Mesenchymal stem cell (in vitro differentiated cells and primary cell): ENCODE results near the gene SYT6.

ENCODE experiments used
- DNase-seq: peaks from one replicate; pipeline ENCODE4 v3.0.0-alpha.2; 2013
- H2AFZ ChIP-seq: one replicate; pipeline ENCODE4 v1.6.1; 2013; ENCODE audit warnings: low read depth, mild to moderate bottlenecking, control low read depth, inconsistent platforms, low read length, moderate library complexity
- H2AK5ac ChIP-seq: 2 replicates; pipeline ENCODE4 v1.6.1; 2013; ENCODE audit warnings: low read length, moderate library complexity, mild to moderate bottlenecking, inconsistent platforms; ENCODE audit not compliant: severe bottlenecking
- H2BK120ac ChIP-seq: one replicate; pipeline ENCODE4 v1.6.1; 2013; ENCODE audit warnings: low read depth, mild to moderate bottlenecking, inconsistent platforms, low read length, moderate library complexity
- H2BK12ac ChIP-seq, 2 experiments: one replicate each; pipeline ENCODE4 v1.6.1; 2013; ENCODE audit warnings: inconsistent platforms in 2 of 2, low read length in 2 of 2, mild to moderate bottlenecking in 2 of 2, moderate library complexity in 2 of 2, control low read depth in 1 of 2
- H2BK15ac ChIP-seq: one replicate; pipeline ENCODE4 v1.6.1; 2013; ENCODE audit warnings: mild to moderate bottlenecking, low read depth, inconsistent platforms; ENCODE audit not compliant: poor library complexity, severe bottlenecking
- H2BK5ac ChIP-seq: 2 replicates; pipeline ENCODE4 v1.6.1; 2013; ENCODE audit warnings: low read depth, mild to moderate bottlenecking, low read length, control low read depth, inconsistent platforms; ENCODE audit not compliant: poor library complexity, severe bottlenecking
- H3K14ac ChIP-seq, 2 experiments: one replicate each; pipeline ENCODE4 v1.6.1; 2013; ENCODE audit warnings: inconsistent platforms in 2 of 2, low read length in 2 of 2, control low read depth in 1 of 2, mild to moderate bottlenecking in 1 of 2, moderate library complexity in 1 of 2
- H3K18ac ChIP-seq, 2 experiments: one replicate each; pipeline ENCODE4 v1.6.1; 2013; ENCODE audit warnings: inconsistent platforms in 2 of 2, low read length in 2 of 2, control low read depth in 1 of 2, low read depth in 1 of 2, mild to moderate bottlenecking in 1 of 2
- H3K23ac ChIP-seq, 2 experiments: one replicate each; pipeline ENCODE4 v1.6.1; 2013; ENCODE audit warnings: inconsistent platforms in 2 of 2, low read length in 2 of 2, mild to moderate bottlenecking in 2 of 2, moderate library complexity in 2 of 2, control low read depth in 1 of 2
- H3K27ac ChIP-seq: 2 replicates; pipeline ENCODE4 v1.5.1; 2013; ENCODE audit warnings: mild to moderate bottlenecking, moderate library complexity, low read length, control low read depth, inconsistent platforms; ENCODE audit not compliant: poor library complexity, severe bottlenecking
- H3K27me3 ChIP-seq, 2 experiments: 2 replicates each; pipeline versions ENCODE4 v1.6.1 to v1.7.0; 2013; ENCODE audit warnings: low read length in 2 of 2, mild to moderate bottlenecking in 2 of 2, moderate library complexity in 2 of 2, control low read depth in 1 of 2, inconsistent platforms in 1 of 2; ENCODE audit not compliant: control insufficient read depth in 1 of 2, insufficient read depth in 1 of 2
- H3K36me3 ChIP-seq, 2 experiments: 2 replicates each; pipeline versions ENCODE4 v1.6.1 to v1.7.0; 2013; ENCODE audit warnings: low read length in 2 of 2, control low read depth in 1 of 2, inconsistent platforms in 1 of 2, low read depth in 1 of 2, mild to moderate bottlenecking in 1 of 2; ENCODE audit not compliant: insufficient read depth in 2 of 2, control insufficient read depth in 1 of 2
- H3K4ac ChIP-seq, 2 experiments: one replicate each; pipeline ENCODE4 v1.6.1; 2013; ENCODE audit warnings: inconsistent platforms in 2 of 2, low read length in 2 of 2, mild to moderate bottlenecking in 2 of 2, moderate library complexity in 2 of 2, control low read depth in 1 of 2, low read depth in 1 of 2
- H3K4me1 ChIP-seq: 2 replicates; pipeline ENCODE4 v1.6.1; 2013; ENCODE audit warnings: low read depth, low read length, control low read depth; ENCODE audit not compliant: control insufficient read depth, insufficient read depth
- H3K4me2 ChIP-seq: 2 replicates; pipeline ENCODE4 v1.6.1; 2013; ENCODE audit warnings: low read length, mild to moderate bottlenecking, inconsistent platforms; ENCODE audit not compliant: poor library complexity, severe bottlenecking
- H3K4me3 ChIP-seq, 2 experiments: 2 replicates each; pipeline versions ENCODE4 v1.5.1 to v1.7.0; 2013; ENCODE audit warnings: low read length in 2 of 2, mild to moderate bottlenecking in 2 of 2, control low read depth in 1 of 2, low read depth in 1 of 2; ENCODE audit not compliant: insufficient read depth in 1 of 2
- H3K79me1 ChIP-seq: replicated peaks from 2 replicates; pipeline ENCODE4 v1.6.1; 2013; ENCODE audit warnings: mild to moderate bottlenecking, control low read depth, low read length, inconsistent platforms; ENCODE audit not compliant: poor library complexity, severe bottlenecking
- H3K9ac ChIP-seq: 2 replicates; pipeline ENCODE4 v1.7.0; 2013; ENCODE audit warnings: mild to moderate bottlenecking, low read length, moderate library complexity
- H3K9me3 ChIP-seq: 2 replicates; pipeline ENCODE4 v1.7.0; 2013; ENCODE audit warnings: mild to moderate bottlenecking, low read length; ENCODE audit not compliant: control insufficient read depth
- H4K8ac ChIP-seq: one replicate; pipeline ENCODE4 v1.6.1; 2013; ENCODE audit warnings: inconsistent platforms, mild to moderate bottlenecking, low read length, moderate library complexity
- H4K91ac ChIP-seq: one replicate; pipeline ENCODE4 v1.6.1; 2013; ENCODE audit warnings: mild to moderate bottlenecking, low read length, inconsistent platforms
- WGBS: methylation state at CpG from one replicate; pipeline ENCODE4 v1.1.7; 2013; ENCODE audit warnings: mixed read lengths; 5-methylcytosine and 5-hydroxymethylcytosine counted together

Gene SYT6

DNA sequence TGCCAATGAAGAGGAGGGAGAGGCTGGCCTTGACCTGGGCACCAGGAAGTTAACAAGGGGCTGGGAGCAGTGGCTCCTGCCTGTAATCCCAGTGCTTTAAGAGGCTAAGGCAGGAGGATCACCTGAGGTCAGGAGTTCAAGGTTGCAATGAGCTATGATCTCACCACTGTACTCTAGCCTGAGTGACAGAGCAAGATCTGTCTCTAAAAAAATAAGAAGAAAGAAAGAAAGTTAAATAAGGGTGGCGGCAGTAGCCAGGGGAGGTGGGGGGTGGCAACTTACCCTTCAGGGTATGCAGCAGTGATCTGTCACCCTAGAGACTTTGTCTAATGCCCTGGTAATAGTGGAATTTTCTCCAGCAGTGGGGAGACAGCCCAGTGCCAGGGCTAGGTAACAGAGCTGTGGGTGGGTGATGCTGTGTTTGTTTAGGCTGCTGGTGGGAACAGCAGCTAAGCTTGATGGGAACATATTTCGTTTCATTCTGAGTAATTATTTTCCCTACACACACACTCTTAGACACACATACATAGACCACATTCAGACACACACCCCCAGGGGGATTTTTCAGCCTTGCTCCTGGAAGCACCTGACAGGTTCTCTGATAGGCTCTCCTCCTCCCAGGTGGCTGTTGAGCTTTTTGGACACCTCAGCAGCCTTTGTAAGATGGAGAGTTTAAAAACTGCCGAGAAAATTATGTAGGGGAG is 11.3 kb upstream of the SYT6 start:
- H3K4me3 ChIP-seq, result no peak overlapping the region
- WGBS, result 78% methylated on average over 3 of the region's 3 CpGs
- no peak for DNase-seq

DNA sequence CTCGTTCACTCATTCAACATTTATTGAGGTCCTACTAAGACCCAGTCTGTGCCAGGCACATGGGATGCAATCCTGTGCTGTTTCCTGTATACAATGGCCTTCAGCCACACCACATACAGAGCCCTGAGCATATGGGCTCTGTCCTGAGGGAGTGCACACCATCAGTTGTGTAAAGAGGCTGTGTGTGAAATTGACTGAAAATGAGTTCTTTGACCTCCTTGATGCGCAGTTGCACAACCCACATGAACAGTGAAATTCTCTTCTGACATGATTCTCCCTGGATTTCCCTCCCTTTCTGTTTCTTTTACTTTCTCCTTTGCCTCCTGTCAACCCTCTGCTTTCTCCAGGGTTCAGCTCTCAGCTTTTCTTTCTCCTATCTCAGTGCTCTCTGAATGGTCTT is 6.3 kb upstream of the SYT6 start:
- Histone ChIP-seq H3K4me2 (no peak overlapping the region), H3K4me3 (no peak overlapping the region), H3K4me1 (no peaks in the 10 kb centered on the region)

More for the DNA sequence above, 11.3 kb upstream of the SYT6 start:
- no peak overlapping the region for H2AFZ ChIP-seq
- no peak overlapping the region for H2BK5ac ChIP-seq
- no peaks in the 10 kb centered on the region for H3K9me3 ChIP-seq
- no peaks in the 10 kb centered on the region for H3K4me1 ChIP-seq
- peaks cover 55 to 82% of the 10 kb centered on the region in 2 experiments for H3K27me3 ChIP-seq
- H2AK5ac ChIP-seq, result no peak overlapping the region
- no peak overlapping the region for H2BK120ac ChIP-seq
- no peak overlapping the region for H2BK15ac ChIP-seq
- H3K14ac ChIP-seq, result no peak overlapping the region
- no peak overlapping the region for H3K9ac ChIP-seq
- H3K4ac ChIP-seq, result no peak overlapping the region
- H4K8ac ChIP-seq, result no peak overlapping the region
- H3K27ac ChIP-seq, result no peak overlapping the region
- H2BK12ac ChIP-seq, result no peak overlapping the region
- H3K36me3 ChIP-seq, result no peaks in the 10 kb centered on the region
- H3K18ac ChIP-seq, result no peak overlapping the region
- H4K91ac ChIP-seq, result no peak overlapping the region
- H3K4me2 ChIP-seq, result no peak overlapping the region
- no peaks in the 10 kb centered on the region for H3K79me1 ChIP-seq
- no peak overlapping the region for H3K23ac ChIP-seq

DNA sequence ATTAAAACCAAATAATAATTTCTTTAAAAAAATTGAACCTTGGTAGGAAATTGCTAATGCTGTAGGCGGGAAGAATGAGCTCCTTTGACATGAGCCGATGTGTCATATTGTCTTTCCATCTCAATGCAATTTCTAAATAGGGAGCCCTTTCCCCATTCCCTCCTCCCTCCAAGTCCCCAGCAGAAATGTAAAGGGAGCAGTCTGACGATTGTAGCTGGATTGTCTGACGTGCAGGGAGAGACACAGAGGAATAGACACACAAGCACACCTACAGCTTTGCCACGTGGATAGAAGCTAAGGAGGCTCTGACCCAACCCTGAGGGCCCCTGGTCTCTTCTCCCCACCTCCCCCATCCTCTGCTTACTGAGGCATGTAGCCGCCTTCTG is 3.6 kb upstream of the SYT6 start:
- Histone ChIP-seq H3K4me1 (peaks cover 19% of the 10 kb centered on the region), H2BK12ac (no peak overlapping the region), H3K14ac (no peak overlapping the region), H2BK15ac (no peak overlapping the region), H2BK120ac (no peak overlapping the region), H2AFZ (no peak overlapping the region), H4K91ac (no peak overlapping the region), H4K8ac (no peak overlapping the region), H2AK5ac (no peak overlapping the region), H3K23ac (no peak overlapping the region), H3K4ac (no peak overlapping the region), H3K79me1 (no peaks in the 10 kb centered on the region), H3K9ac (no peak overlapping the region), H3K27ac (no peak overlapping the region), H3K36me3 (no peaks in the 10 kb centered on the region), H3K27me3 (peaks cover 87 to 96% of the 10 kb centered on the region in 2 experiments), H2BK5ac (no peak overlapping the region), H3K4me3 (no peak overlapping the region), H3K4me2 (no peak overlapping the region), H3K18ac (no peak overlapping the region), H3K9me3 (no peaks in the 10 kb centered on the region)
- DNase-seq, result no peak
- 71% methylated on average over 5 of the region's 6 CpGs for WGBS

More for the DNA sequence above, 6.3 kb upstream of the SYT6 start:
- Histone ChIP-seq H3K14ac (no peak overlapping the region), H3K23ac (no peak overlapping the region), H4K8ac (no peak overlapping the region), H3K79me1 (no peaks in the 10 kb centered on the region), H2BK12ac (no peak overlapping the region), H3K27me3 (peaks cover 80 to 97% of the 10 kb centered on the region in 2 experiments), H3K9ac (no peak overlapping the region), H2AFZ (no peak overlapping the region), H3K18ac (no peak overlapping the region), H2BK15ac (no peak overlapping the region), H3K4ac (no peak overlapping the region), H4K91ac (no peak overlapping the region), H3K9me3 (no peaks in the 10 kb centered on the region), H3K36me3 (no peaks in the 10 kb centered on the region), H3K27ac (no peak overlapping the region), H2AK5ac (no peak overlapping the region), H2BK5ac (no peak overlapping the region), H2BK120ac (no peak overlapping the region)
- DNase-seq, result no peak
- whole genome bisulfite sequencing, result 81% methylated on average over 2 of the region's 2 CpGs

DNA sequence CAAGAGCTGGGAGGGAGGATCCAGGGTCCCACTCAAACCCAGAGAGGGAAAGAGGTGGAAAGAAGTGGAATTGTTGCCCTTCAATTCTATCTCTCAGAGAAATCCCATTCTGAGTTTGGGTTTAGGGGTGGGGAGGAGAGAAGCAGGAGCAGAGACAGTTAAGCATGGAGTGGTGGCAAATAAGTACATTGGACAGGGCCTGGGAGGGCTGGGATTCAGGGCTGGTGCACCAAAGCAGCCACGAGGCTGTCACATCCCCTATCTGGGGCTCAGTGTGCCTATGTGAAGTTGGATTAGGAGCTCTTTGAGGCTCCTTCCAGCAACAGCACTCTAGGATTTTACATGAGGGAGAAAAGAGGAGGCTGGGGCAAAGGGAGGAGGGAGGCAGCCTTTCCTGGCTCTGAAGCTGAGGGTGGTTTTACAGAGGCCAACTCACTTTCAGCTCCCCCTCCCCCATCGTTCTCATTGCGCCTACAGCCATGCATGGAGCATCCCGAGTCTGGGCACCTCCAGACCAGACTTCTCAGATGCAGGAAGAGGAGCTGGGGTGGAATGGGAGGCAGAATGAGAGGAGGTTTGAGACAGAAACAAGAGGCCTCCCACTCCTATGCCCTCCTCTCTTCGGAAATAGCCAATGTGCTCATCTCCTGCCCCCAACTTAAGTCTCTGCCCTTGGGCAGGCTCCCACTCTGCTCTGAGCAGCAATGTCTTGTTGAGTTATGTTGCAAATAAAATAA is 3.0 kb upstream of the SYT6 start:
- H3K14ac ChIP-seq, result no peak overlapping the region
- H2BK120ac ChIP-seq, result no peak overlapping the region
- no peak overlapping the region for H3K9ac ChIP-seq
- 20% methylated on average over 2 of the region's 5 CpGs for WGBS
- peaks cover 24% of the 10 kb centered on the region for H3K4me1 ChIP-seq
- H4K8ac ChIP-seq, result no peak overlapping the region
- H3K9me3 ChIP-seq, result no peaks in the 10 kb centered on the region
- no peak overlapping the region for H4K91ac ChIP-seq
- no peak overlapping the region for H3K4me3 ChIP-seq
- H2AFZ ChIP-seq, result no peak overlapping the region
- H2AK5ac ChIP-seq, result no peak overlapping the region
- H2BK5ac ChIP-seq, result no peak overlapping the region
- no peak overlapping the region for H2BK12ac ChIP-seq
- DNase-seq, result no peak
- H2BK15ac ChIP-seq, result no peak overlapping the region
- no peak overlapping the region for H3K18ac ChIP-seq
- no peak overlapping the region for H3K23ac ChIP-seq
- no peaks in the 10 kb centered on the region for H3K36me3 ChIP-seq
- H3K4ac ChIP-seq, result no peak overlapping the region
- H3K4me2 ChIP-seq, result no peak overlapping the region
- no peak overlapping the region for H3K27ac ChIP-seq
- peaks cover 93 to 98% of the 10 kb centered on the region in 2 experiments for H3K27me3 ChIP-seq
- H3K79me1 ChIP-seq, result no peaks in the 10 kb centered on the region
